ENCODE measurements around the gene DAAM1. TPM values are rescaled to one million over a fixed set of nuclear protein-coding genes. Genes with fewer than 3 reads are reported as not detected.

The DAAM1 gene
- total RNA-seq, 1 experiment from 2014 or later, result 13.3 TPM

DNA sequence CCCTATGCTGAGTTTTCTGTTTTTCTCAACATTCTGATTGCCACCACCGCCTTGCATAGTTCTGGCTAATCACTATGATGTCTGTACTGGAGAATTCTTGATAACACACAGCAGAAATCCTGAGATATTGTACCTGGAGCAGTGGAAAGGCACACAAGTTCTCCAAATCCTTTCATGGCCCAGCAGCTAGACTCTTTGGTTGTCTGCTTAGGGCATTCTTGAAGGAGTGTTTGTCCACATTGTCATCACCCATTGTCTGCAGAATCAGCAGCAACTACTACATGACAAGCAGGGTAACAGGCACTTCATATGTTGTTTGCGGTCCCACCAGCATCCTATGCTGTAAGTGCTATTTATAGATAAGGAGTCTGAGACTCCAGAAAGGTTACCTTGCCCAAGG is 128.9 kb downstream of the DAAM1 start:
- Histone ChIP-seq H3K4me3 (ENCODE audit: low read depth in 2 of 2, low read length in 2 of 2) (no peak overlapping the region), H3K9me3 (ENCODE audit: control insufficient read depth, insufficient read depth, low read depth, low read length) (no peaks in the 10 kb centered on the region), H3K27me3 (ENCODE audit: control insufficient read depth, insufficient read depth, low read length) (no peaks in the 10 kb centered on the region), H3K27ac (ENCODE audit: low read length) (no peak overlapping the region), H3K36me3 (ENCODE audit: control insufficient read depth, insufficient read depth, low read length) (no peaks in the 10 kb centered on the region), H3K4me1 (ENCODE audit: control insufficient read depth, insufficient read depth, low read length) (no peaks in the 10 kb centered on the region)
- in situ Hi-C loops (cut with HindIII; ENCODE audit: low pct_unique_long_range_greater_than_20kb, low sequenced_read_pairs), result no loop called here
- CTCF ChIA-PET, result no interaction called here
- TF ChIP-seq, protein P1, sequence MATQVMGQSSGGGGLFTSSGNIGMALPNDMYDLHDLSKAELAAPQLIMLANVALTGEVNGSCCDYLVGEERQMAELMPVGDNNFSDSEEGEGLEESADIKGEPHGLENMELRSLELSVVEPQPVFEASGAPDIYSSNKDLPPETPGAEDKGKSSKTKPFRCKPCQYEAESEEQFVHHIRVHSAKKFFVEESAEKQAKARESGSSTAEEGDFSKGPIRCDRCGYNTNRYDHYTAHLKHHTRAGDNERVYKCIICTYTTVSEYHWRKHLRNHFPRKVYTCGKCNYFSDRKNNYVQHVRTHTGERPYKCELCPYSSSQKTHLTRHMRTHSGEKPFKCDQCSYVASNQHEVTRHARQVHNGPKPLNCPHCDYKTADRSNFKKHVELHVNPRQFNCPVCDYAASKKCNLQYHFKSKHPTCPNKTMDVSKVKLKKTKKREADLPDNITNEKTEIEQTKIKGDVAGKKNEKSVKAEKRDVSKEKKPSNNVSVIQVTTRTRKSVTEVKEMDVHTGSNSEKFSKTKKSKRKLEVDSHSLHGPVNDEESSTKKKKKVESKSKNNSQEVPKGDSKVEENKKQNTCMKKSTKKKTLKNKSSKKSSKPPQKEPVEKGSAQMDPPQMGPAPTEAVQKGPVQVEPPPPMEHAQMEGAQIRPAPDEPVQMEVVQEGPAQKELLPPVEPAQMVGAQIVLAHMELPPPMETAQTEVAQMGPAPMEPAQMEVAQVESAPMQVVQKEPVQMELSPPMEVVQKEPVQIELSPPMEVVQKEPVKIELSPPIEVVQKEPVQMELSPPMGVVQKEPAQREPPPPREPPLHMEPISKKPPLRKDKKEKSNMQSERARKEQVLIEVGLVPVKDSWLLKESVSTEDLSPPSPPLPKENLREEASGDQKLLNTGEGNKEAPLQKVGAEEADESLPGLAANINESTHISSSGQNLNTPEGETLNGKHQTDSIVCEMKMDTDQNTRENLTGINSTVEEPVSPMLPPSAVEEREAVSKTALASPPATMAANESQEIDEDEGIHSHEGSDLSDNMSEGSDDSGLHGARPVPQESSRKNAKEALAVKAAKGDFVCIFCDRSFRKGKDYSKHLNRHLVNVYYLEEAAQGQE (IDR thresholded peaks at IDR 0.05; ENCODE audit: insufficient read depth in 1 of 2, low read depth in 2 of 2, low read length in 1 of 2), result no peak
- TF ChIP-seq TCF7L2 (IDR thresholded peaks at IDR 0.05; ENCODE audit: low read depth, low read length) (no peak), SIN3A (IDR thresholded peaks at IDR 0.05; ENCODE audit: borderline replicate concordance, insufficient read depth, low read depth, low read length) (no peak), POLR2AphosphoS5 (IDR thresholded peaks at IDR 0.05; ENCODE audit: low read depth, low read length) (no peak), CTCF (IDR thresholded peaks at IDR 0.05) (no peak)
- ATAC-seq (no peak), DNase-seq (ENCODE audit: low read depth, low spot score) (no peak)
- intact Hi-C loops (cut with micrococcal nuclease; ENCODE audit: unreplicated experiment), result no loop called here
- POLR2A ChIA-PET, result no interaction called here
- BruUV-seq (replicated peaks), result no TSS peak

GRCh38 chr14:59317798-59318505 is 129.5 kb downstream of the DAAM1 start:
- intact Hi-C loops (cut with micrococcal nuclease; ENCODE audit: unreplicated experiment), result no loop called here
- Histone ChIP-seq H3K36me3 (ENCODE audit: control insufficient read depth, insufficient read depth, low read length) (no peaks in the 10 kb centered on the region), H3K9me3 (ENCODE audit: control insufficient read depth, insufficient read depth, low read depth, low read length) (no peaks in the 10 kb centered on the region), H3K4me1 (ENCODE audit: control insufficient read depth, insufficient read depth, low read length) (no peaks in the 10 kb centered on the region), H3K4me3 (ENCODE audit: low read depth in 2 of 2, low read length in 2 of 2) (no peak overlapping the region), H3K27ac (ENCODE audit: low read length) (no peak overlapping the region), H3K27me3 (ENCODE audit: control insufficient read depth, insufficient read depth, low read length) (no peaks in the 10 kb centered on the region)
- BruUV-seq (replicated peaks), result no TSS peak
- CTCF ChIA-PET, result no interaction called here
- in situ Hi-C loops (cut with HindIII; ENCODE audit: low pct_unique_long_range_greater_than_20kb, low sequenced_read_pairs), result no loop called here
- TF ChIP-seq, protein P1 (IDR thresholded peaks at IDR 0.05; ENCODE audit: insufficient read depth in 1 of 2, low read depth in 2 of 2, low read length in 1 of 2), result no peak
- TF ChIP-seq CTCF (IDR thresholded peaks at IDR 0.05) (no peak), POLR2AphosphoS5 (IDR thresholded peaks at IDR 0.05; ENCODE audit: low read depth, low read length) (no peak), TCF7L2 (IDR thresholded peaks at IDR 0.05; ENCODE audit: low read depth, low read length) (no peak), SIN3A (IDR thresholded peaks at IDR 0.05; ENCODE audit: borderline replicate concordance, insufficient read depth, low read depth, low read length) (no peak)
- ATAC-seq (no peak), DNase-seq (ENCODE audit: low read depth, low spot score) (no peak)
- POLR2A ChIA-PET, result no interaction called here

All from Panc1 (cell line).